GM12878 (cell line): Measurements from ENCODE around the gene TGFB1I1. TPM values are rescaled to one million over a fixed set of nuclear protein-coding genes. Genes with fewer than 3 reads are reported as not detected.

ENCODE experiments used
- ATAC-seq: fragments of 200-7000 bp; cut with Tn5 transposase; 3 replicates; pipeline ENCODE4 v1.9.1; 2020; ENCODE audit warnings: mild to moderate bottlenecking, moderate library complexity
- BruUV-seq: library from RNA; stranded (reverse); fragments of 400-500 nt; replicated peaks from 2 replicates; lab custom pipeline; 2021; lab: Mats Ljungman, UMichigan
- CTCF ChIA-PET: fragments of 300-600 bp; sonication (Branson Sonifier 250); formaldehyde crosslinking; extraction: SDS; loops from one replicate; lab custom pipeline; 2021; ENCODE audit warnings: inconsistent platforms; lab: Yijun Ruan, JAX
- POLR2A ChIA-PET: fragments of 350-600 bp; formaldehyde crosslinking; extraction: SDS; loops from one replicate; lab custom pipeline; 2021; ENCODE audit warnings: inconsistent platforms; lab: Charles Lee
- RAD21 ChIA-PET: fragments of 300-600 bp; sonication (Branson Sonifier 250); formaldehyde crosslinking; loops from one replicate; lab custom pipeline; 2023; ENCODE audit warnings: antibody characterized with exemption; ENCODE audit not compliant: unreplicated experiment; lab: Charles Lee
- SMC1A ChIA-PET: fragments of 300-600 bp; sonication (Branson Sonifier 250); formaldehyde crosslinking; loops from one replicate; lab custom pipeline; 2023; ENCODE audit not compliant: unreplicated experiment, uncharacterized antibody; lab: Charles Lee
- DNase-seq: peaks from one replicate; pipeline ENCODE4 v3.0.0-alpha.2; 2011; ENCODE audit warnings: low read depth, low spot score
- FAIRE-seq: peaks from 3 replicates; lab custom pipeline; 2011; peaks lifted over from hg19 to GRCh38; lab: Jason Lieb, UNC
- H2AFZ ChIP-seq: 2 replicates; pipeline ENCODE4 v1.6.0; 2011; ENCODE audit warnings: low read depth, low read length, control low read depth; ENCODE audit not compliant: control insufficient read depth
- H3K27ac ChIP-seq: 2 replicates; pipeline ENCODE4 v1.5.1; 2011; ENCODE audit warnings: control low read depth; ENCODE audit not compliant: control insufficient read depth, insufficient read depth
- H3K27me3 ChIP-seq, 2 experiments: replicated peaks in 1 of 2; 2 replicates each; pipeline versions ENCODE4 v1.6.0 to v1.6.1; 2011; ENCODE audit warnings: low read length in 1 of 2; ENCODE audit not compliant: control insufficient read depth in 2 of 2, insufficient read depth in 2 of 2
- H3K36me3 ChIP-seq, 2 experiments: 2 replicates each; pipeline ENCODE4 v1.5.1; 2011; ENCODE audit warnings: low read length in 1 of 2; ENCODE audit not compliant: control insufficient read depth in 2 of 2, insufficient read depth in 2 of 2
- H3K4me1 ChIP-seq: 2 replicates; pipeline ENCODE4 v1.6.1; 2011; ENCODE audit warnings: mild to moderate bottlenecking, low read length, moderate library complexity, mixed read lengths; ENCODE audit not compliant: control insufficient read depth, insufficient read depth
- H3K4me2 ChIP-seq: 2 replicates; pipeline ENCODE4 v1.6.0; 2011; ENCODE audit warnings: control low read depth; ENCODE audit not compliant: control insufficient read depth, insufficient read depth
- H3K4me3 ChIP-seq: fragments of 200-600 bp; sonication (generic); 2 replicates; pipeline ENCODE4 v1.5.1; 2016
- H3K79me2 ChIP-seq: 2 replicates; pipeline ENCODE4 v1.6.0; 2011; ENCODE audit warnings: low read length; ENCODE audit not compliant: control insufficient read depth, insufficient read depth
- H3K9ac ChIP-seq: 2 replicates; pipeline ENCODE4 v1.8.0; 2011; ENCODE audit warnings: low read length, control low read depth, mixed read lengths; ENCODE audit not compliant: control insufficient read depth, insufficient read depth
- H3K9me3 ChIP-seq: replicated peaks from 3 replicates; pipeline ENCODE4 v1.5.1; 2011; ENCODE audit warnings: mild to moderate bottlenecking, low read length; ENCODE audit not compliant: control insufficient read depth, insufficient read depth
- H4K20me1 ChIP-seq: 2 replicates; pipeline ENCODE4 v1.6.0; 2011; ENCODE audit not compliant: control insufficient read depth, insufficient read depth
- CREB1 ChIP-seq: IDR thresholded peaks from 2 replicates; pipeline ENCODE4 v1.6.1; 2012; ENCODE audit warnings: low read depth, mild to moderate bottlenecking, inconsistent platforms
- CREM ChIP-seq: IDR thresholded peaks from 2 replicates; pipeline ENCODE4 v1.6.1; 2014; ENCODE audit warnings: antibody characterized with exemption, low read depth
- DPF2 ChIP-seq: fragments of 450-650 bp; IDR thresholded peaks from 2 replicates; pipeline ENCODE4 v1.6.1; 2017; ENCODE audit warnings: mild to moderate bottlenecking
- ETV6 ChIP-seq, 2 experiments: fragments of 450-650 bp in 1 of 2; IDR thresholded peaks in 1 of 2; conservative IDR thresholded peaks in 1 of 2; 2 replicates each; pipeline ENCODE4 v1.6.1; 2014; ENCODE audit warnings: antibody characterized with exemption in 1 of 2, borderline replicate concordance in 1 of 2, low read depth in 1 of 2, mild to moderate bottlenecking in 1 of 2, moderate library complexity in 1 of 2
- PAX8 ChIP-seq: fragments of 450-650 bp; IDR thresholded peaks from 2 replicates; pipeline ENCODE4 v1.6.1; 2017; ENCODE audit warnings: mild to moderate bottlenecking, moderate library complexity
- RCOR1 ChIP-seq: conservative IDR thresholded peaks from 2 replicates; pipeline ENCODE4 v1.6.1; 2012; ENCODE audit warnings: low read depth, low read length, improper control_type of control experiment
- SREBF1 ChIP-seq: IDR thresholded peaks from 2 replicates; pipeline ENCODE4 v1.6.1; 2012; ENCODE audit warnings: mild to moderate bottlenecking, low read length
- WRNIP1 ChIP-seq: IDR thresholded peaks from 2 replicates; pipeline ENCODE4 v1.6.1; 2011; ENCODE audit warnings: low read depth, low read length, improper control_type of control experiment, borderline replicate concordance
- YBX1 ChIP-seq: fragments of 450-650 bp; IDR thresholded peaks from 2 replicates; pipeline ENCODE4 v1.6.1; 2016; ENCODE audit warnings: antibody characterized with exemption
- WGBS: methylation state at CpG from one replicate; pipeline ENCODE4 v1.1.6; 2016; ENCODE audit warnings: low lambda C conversion rate; ENCODE audit not compliant: insufficient replicate concordance, insufficient coverage; ENCODE audit errors: missing lambda C conversion rate; 5-methylcytosine and 5-hydroxymethylcytosine counted together
- in situ Hi-C: fragments of 300-500 bp; cut with MboI; formaldehyde crosslinking; loops from 9 replicates; pipeline ENCODE4 v1.14.3; 2018; ENCODE audit warnings: mixed read lengths
- intact Hi-C: fragments of 100-400 bp; cut with micrococcal nuclease; formaldehyde crosslinking; loops from one replicate; pipeline ENCODE4 v1.14.2; 2022; ENCODE audit not compliant: unreplicated experiment
- polyA plus RNA-seq, 11 experiments: library from polyadenylated mRNA; depleted of rRNA in 4 of 11; unstranded in 6 of 11; stranded (reverse) in 5 of 11; fragments of >200 nt; fragmentation: Nextera tagmentation in 4 of 11; fragmentation: Illumina TruSeq in 1 of 11; extraction: Ambion mirVana in 4 of 11; extraction: Trizol in 1 of 11; gene quantifications; 1 replicate in 1 of 11; 2 replicates in 10 of 11; pipeline versions ENCODE4 v1.2.1 to v1.2.3, GENCODE V29; 2011 to 2016; ENCODE audit warnings: inconsistent platforms in 2 of 11, missing spikeins in 2 of 11, low read depth in 1 of 11
- total RNA-seq, 4 experiments: library from RNA; depleted of rRNA in 3 of 4; stranded (reverse); fragments of >200 nt in 3 of 4; fragmentation: Illumina TruSeq in 1 of 4; extraction: Trizol in 1 of 4; gene quantifications; 2 replicates each; pipeline versions ENCODE4 v1.2.1 to v1.2.3, GENCODE V29; 2013 to 2021
- TF ChIP-seq, protein P1 (sequence below), 3 experiments: IDR thresholded peaks in 2 of 3; conservative IDR thresholded peaks in 1 of 3; 2 replicates each; pipeline ENCODE4 v1.5.1; 2011; ENCODE audit warnings: low read depth in 3 of 3, low read length in 3 of 3, mild to moderate bottlenecking in 3 of 3, control low read depth in 2 of 3, moderate library complexity in 2 of 3, inconsistent platforms in 1 of 3, mixed read lengths in 1 of 3; ENCODE audit not compliant: control insufficient read depth in 2 of 3, insufficient read depth in 1 of 3; ENCODE audit errors: extremely low read depth in 1 of 3
- TF ChIP-seq, protein P2 (sequence below): IDR thresholded peaks from 2 replicates; pipeline ENCODE4 v1.6.1; 2012; ENCODE audit warnings: low read depth, low read length, improper control_type of control experiment
- TF ChIP-seq, protein P3 (sequence below): fragments of 450-650 bp; IDR thresholded peaks from 2 replicates; pipeline ENCODE4 v1.6.1; 2017; ENCODE audit warnings: borderline replicate concordance
- TF ChIP-seq, protein P4 (sequence below): fragments of 450-650 bp; IDR thresholded peaks from 2 replicates; pipeline ENCODE4 v1.6.1; 2017; ENCODE audit warnings: mild to moderate bottlenecking, low read depth, inconsistent platforms; ENCODE audit not compliant: poor library complexity, severe bottlenecking

The TGFB1I1 gene
- total and polyA plus RNA-seq, 10 of the 15 experiments (the other 5 are each of a cell fraction or from before 2014, with no cell fraction given) = 0.13 to 2.3 (median 0.41) TPM; not detected in 2

DNA sequence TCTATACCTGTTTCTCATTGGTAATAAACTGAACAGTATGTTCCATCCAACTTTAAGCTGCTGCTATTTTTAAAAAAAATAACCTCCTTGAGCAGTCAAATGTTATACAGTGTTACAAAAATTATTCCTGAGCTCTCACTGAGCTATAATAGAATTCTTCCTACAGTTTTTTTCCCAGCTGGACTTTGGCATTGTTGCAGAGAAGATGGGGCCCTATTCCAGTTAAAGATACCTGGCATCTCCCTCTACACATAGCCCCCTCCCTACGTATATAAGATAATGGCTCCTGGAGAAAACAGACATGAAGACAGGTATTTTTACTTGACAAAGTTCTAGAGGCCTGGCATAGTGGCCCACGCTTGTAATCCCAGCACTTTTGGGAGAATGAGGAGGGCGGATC lies 42.2 kb upstream of the TGFB1I1 start:
- H3K9ac ChIP-seq = no peak overlapping the region
- DNase-seq (no peak), FAIRE-seq (no peak), ATAC-seq (no peak)
- no peak overlapping the region for H2AFZ ChIP-seq
- H3K36me3 ChIP-seq = no peaks in the 10 kb centered on the region
- no peaks in the 10 kb centered on the region; the same call in 2 of the 3 replicates for H3K9me3 ChIP-seq
- H3K4me2 ChIP-seq = no peak overlapping the region
- ChIA-PET POLR2A (interaction anchor here (1.2 to 1.8 kb wide), 3 partner anchors 10 to 39 kb away, joined by 4 to 5 read pairs (median 5); no protein-coding TSS in a partner anchor), SMC1A (interaction anchor here (1.0 to 5.2 kb wide), 6 partner anchors 9 to 54 kb away, joined by 3 to 31 read pairs (median 8); partner anchors contain the start of gene ZNF843), CTCF (interaction anchor here (0.8 to 4.8 kb wide), 12 partner anchors 9 to 488 kb away, joined by 3 to 20 read pairs (median 3); partner anchors contain the start of gene ZNF843), RAD21 (interaction anchor here (1.6 to 3.2 kb wide), 2 partner anchors 10 to 12 kb away, joined by 5 to 20 read pairs; partner anchors contain the start of gene ZNF843)
- intact Hi-C loops (no loop called here), in situ Hi-C loops (loop anchor here (25.0 kb wide), 1 partner anchor 442 kb away; the partner anchor contains the start of gene HSD3B7)
- BruUV-seq = no TSS peak
- no peaks in the 10 kb centered on the region for H3K27me3 ChIP-seq
- H4K20me1 ChIP-seq = no peaks in the 10 kb centered on the region
- TF ChIP-seq CREM = no peak
- TF ChIP-seq, protein P1, sequence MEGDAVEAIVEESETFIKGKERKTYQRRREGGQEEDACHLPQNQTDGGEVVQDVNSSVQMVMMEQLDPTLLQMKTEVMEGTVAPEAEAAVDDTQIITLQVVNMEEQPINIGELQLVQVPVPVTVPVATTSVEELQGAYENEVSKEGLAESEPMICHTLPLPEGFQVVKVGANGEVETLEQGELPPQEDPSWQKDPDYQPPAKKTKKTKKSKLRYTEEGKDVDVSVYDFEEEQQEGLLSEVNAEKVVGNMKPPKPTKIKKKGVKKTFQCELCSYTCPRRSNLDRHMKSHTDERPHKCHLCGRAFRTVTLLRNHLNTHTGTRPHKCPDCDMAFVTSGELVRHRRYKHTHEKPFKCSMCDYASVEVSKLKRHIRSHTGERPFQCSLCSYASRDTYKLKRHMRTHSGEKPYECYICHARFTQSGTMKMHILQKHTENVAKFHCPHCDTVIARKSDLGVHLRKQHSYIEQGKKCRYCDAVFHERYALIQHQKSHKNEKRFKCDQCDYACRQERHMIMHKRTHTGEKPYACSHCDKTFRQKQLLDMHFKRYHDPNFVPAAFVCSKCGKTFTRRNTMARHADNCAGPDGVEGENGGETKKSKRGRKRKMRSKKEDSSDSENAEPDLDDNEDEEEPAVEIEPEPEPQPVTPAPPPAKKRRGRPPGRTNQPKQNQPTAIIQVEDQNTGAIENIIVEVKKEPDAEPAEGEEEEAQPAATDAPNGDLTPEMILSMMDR (IDR thresholded peaks at IDR 0.05 in 2 of 3, conservative IDR thresholded peaks at IDR 0.05 in 1 of 3; ENCODE audit: control insufficient read depth in 2 of 3, extremely low read depth in 1 of 3, insufficient read depth in 1 of 3, low read depth in 3 of 3, low read length in 3 of 3) = no peak
- no peak for TF ChIP-seq CREB1
- no peak for TF ChIP-seq DPF2
- TF ChIP-seq, protein P2, sequence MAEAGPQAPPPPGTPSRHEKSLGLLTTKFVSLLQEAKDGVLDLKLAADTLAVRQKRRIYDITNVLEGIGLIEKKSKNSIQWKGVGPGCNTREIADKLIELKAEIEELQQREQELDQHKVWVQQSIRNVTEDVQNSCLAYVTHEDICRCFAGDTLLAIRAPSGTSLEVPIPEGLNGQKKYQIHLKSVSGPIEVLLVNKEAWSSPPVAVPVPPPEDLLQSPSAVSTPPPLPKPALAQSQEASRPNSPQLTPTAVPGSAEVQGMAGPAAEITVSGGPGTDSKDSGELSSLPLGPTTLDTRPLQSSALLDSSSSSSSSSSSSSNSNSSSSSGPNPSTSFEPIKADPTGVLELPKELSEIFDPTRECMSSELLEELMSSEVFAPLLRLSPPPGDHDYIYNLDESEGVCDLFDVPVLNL = no peak
- no peak for TF ChIP-seq SREBF1
- no peak for TF ChIP-seq PAX8
- TF ChIP-seq, protein P3, sequence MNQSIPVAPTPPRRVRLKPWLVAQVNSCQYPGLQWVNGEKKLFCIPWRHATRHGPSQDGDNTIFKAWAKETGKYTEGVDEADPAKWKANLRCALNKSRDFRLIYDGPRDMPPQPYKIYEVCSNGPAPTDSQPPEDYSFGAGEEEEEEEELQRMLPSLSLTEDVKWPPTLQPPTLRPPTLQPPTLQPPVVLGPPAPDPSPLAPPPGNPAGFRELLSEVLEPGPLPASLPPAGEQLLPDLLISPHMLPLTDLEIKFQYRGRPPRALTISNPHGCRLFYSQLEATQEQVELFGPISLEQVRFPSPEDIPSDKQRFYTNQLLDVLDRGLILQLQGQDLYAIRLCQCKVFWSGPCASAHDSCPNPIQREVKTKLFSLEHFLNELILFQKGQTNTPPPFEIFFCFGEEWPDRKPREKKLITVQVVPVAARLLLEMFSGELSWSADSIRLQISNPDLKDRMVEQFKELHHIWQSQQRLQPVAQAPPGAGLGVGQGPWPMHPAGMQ = no peak
- TF ChIP-seq, protein P4, sequence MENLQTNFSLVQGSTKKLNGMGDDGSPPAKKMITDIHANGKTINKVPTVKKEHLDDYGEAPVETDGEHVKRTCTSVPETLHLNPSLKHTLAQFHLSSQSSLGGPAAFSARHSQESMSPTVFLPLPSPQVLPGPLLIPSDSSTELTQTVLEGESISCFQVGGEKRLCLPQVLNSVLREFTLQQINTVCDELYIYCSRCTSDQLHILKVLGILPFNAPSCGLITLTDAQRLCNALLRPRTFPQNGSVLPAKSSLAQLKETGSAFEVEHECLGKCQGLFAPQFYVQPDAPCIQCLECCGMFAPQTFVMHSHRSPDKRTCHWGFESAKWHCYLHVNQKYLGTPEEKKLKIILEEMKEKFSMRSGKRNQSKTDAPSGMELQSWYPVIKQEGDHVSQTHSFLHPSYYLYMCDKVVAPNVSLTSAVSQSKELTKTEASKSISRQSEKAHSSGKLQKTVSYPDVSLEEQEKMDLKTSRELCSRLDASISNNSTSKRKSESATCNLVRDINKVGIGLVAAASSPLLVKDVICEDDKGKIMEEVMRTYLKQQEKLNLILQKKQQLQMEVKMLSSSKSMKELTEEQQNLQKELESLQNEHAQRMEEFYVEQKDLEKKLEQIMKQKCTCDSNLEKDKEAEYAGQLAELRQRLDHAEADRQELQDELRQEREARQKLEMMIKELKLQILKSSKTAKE = no peak
- no peak for TF ChIP-seq ETV6 (conservative IDR thresholded peaks at IDR 0.05 in 1 of 2, IDR thresholded peaks at IDR 0.05 in 1 of 2; ENCODE audit: borderline replicate concordance in 1 of 2, low read depth in 1 of 2)
- TF ChIP-seq RCOR1 = no peak
- TF ChIP-seq YBX1 = no peak
- no peak for TF ChIP-seq WRNIP1
- H3K4me3 ChIP-seq = no peak overlapping the region
- no peak overlapping the region for H3K27ac ChIP-seq
- no peaks in the 10 kb centered on the region for H3K4me1 ChIP-seq
- no peaks in the 10 kb centered on the region for H3K79me2 ChIP-seq
- 24% methylated on average over 3 of the region's 3 CpGs for WGBS
